Stomach (tissue), 4 donors: ENCODE results near the gene CCDC180.

Experiments used
- CTCF ChIP-seq, 7 experiments: fragments of 450-650 bp in 4 of 7; fragments of 200-600 bp in 3 of 7; sonication (generic) in 3 of 7; IDR thresholded peaks; one replicate each; pipeline ENCODE4 v1.5.1; 2016 to 2019; ENCODE audit warnings: antibody characterized with exemption in 7 of 7, control low read depth in 2 of 7, mild to moderate bottlenecking in 1 of 7
- POLR2A ChIP-seq, 4 donors: fragments of 450-650 bp; IDR thresholded peaks; one replicate each; pipeline ENCODE4 v1.6.1; 2016; ENCODE audit warnings: antibody characterized with exemption in 4 of 4, control low read depth in 2 of 4, mild to moderate bottlenecking in 1 of 4, moderate library complexity in 1 of 4
- POLR2AphosphoS5 ChIP-seq, 3 donors: sonication (generic); formaldehyde crosslinking; IDR thresholded peaks; one replicate each; pipeline ENCODE4 v1.6.1; 2016; ENCODE audit warnings: antibody characterized with exemption in 3 of 3

- no peak for TF ChIP-seq CTCF (IDR thresholded peaks at IDR 0.05)
- no peak for TF ChIP-seq POLR2AphosphoS5 (IDR thresholded peaks at IDR 0.05)
- TF ChIP-seq POLR2A (IDR thresholded peaks at IDR 0.05) = no peak
Measured at GRCh38 chr9:97297889-97298288, 9.6 kb upstream of the CCDC180 start.
